ENCODE results near the gene GABRG3. TPM values are rescaled to one million over a fixed set of nuclear protein-coding genes. Genes with fewer than 3 reads are reported as not detected.

GABRG3 gene
- total RNA-seq, 1 experiment from 2014 or later: not detected

GRCh38 chr15:27509014-27509413, 538.0 kb downstream of the GABRG3 start:
- Histone ChIP-seq H3K9ac (ENCODE audit: low read length) (no peak overlapping the region), H3K27me3 (ENCODE audit: low read length) (no peaks in the 10 kb centered on the region), H2AFZ (ENCODE audit: low read length) (no peak overlapping the region), H3K4me3 (ENCODE audit: low read length) (no peak overlapping the region), H3K36me3 (ENCODE audit: insufficient read depth, low read length) (no peaks in the 10 kb centered on the region), H3K9me2 (replicated peaks; ENCODE audit: insufficient read depth, low read length) (no peaks in the 10 kb centered on the region), H3K79me2 (ENCODE audit: low read length) (no peaks in the 10 kb centered on the region), H3K4me2 (ENCODE audit: low read depth, low read length, poor library complexity, severe bottlenecking) (no peak overlapping the region), H3K4me1 (ENCODE audit: low read length) (no peaks in the 10 kb centered on the region), H3K27ac (ENCODE audit: low read length) (no peak overlapping the region), H3K9me3 (ENCODE audit: low read length) (peaks cover 52% of the 10 kb centered on the region), H4K20me1 (ENCODE audit: insufficient read depth, low read depth, low read length) (no peaks in the 10 kb centered on the region)
- no peak for DNase-seq

- Histone ChIP-seq H3K27me3 (ENCODE audit: low read length) (no peaks in the 10 kb centered on the region), H3K36me3 (ENCODE audit: insufficient read depth, low read length) (no peaks in the 10 kb centered on the region), H3K4me1 (ENCODE audit: low read length) (no peaks in the 10 kb centered on the region), H3K4me2 (ENCODE audit: low read depth, low read length, poor library complexity, severe bottlenecking) (no peak overlapping the region), H3K9me3 (ENCODE audit: low read length) (peaks cover 52% of the 10 kb centered on the region), H3K9me2 (replicated peaks; ENCODE audit: insufficient read depth, low read length) (no peaks in the 10 kb centered on the region), H4K20me1 (ENCODE audit: insufficient read depth, low read depth, low read length) (no peaks in the 10 kb centered on the region), H3K9ac (ENCODE audit: low read length) (no peak overlapping the region), H3K79me2 (ENCODE audit: low read length) (no peaks in the 10 kb centered on the region), H3K27ac (ENCODE audit: low read length) (no peak overlapping the region), H2AFZ (ENCODE audit: low read length) (no peak overlapping the region), H3K4me3 (ENCODE audit: low read length) (no peak overlapping the region)
- DNase-seq: no peak
Measured at GRCh38 chr15:27512281-27513001, 541.5 kb downstream of the GABRG3 start.

GRCh38 chr15:27514526-27514925, 543.5 kb downstream of the GABRG3 start:
- Histone ChIP-seq H3K27ac (ENCODE audit: low read length) (no peak overlapping the region), H2AFZ (ENCODE audit: low read length) (no peak overlapping the region), H3K27me3 (ENCODE audit: low read length) (no peaks in the 10 kb centered on the region), H3K9me2 (replicated peaks; ENCODE audit: insufficient read depth, low read length) (no peaks in the 10 kb centered on the region), H3K36me3 (ENCODE audit: insufficient read depth, low read length) (no peaks in the 10 kb centered on the region), H3K4me1 (ENCODE audit: low read length) (no peaks in the 10 kb centered on the region), H3K9ac (ENCODE audit: low read length) (no peak overlapping the region), H3K4me3 (ENCODE audit: low read length) (no peak overlapping the region), H3K9me3 (ENCODE audit: low read length) (peaks cover 44% of the 10 kb centered on the region), H3K4me2 (ENCODE audit: low read depth, low read length, poor library complexity, severe bottlenecking) (no peak overlapping the region), H3K79me2 (ENCODE audit: low read length) (no peaks in the 10 kb centered on the region), H4K20me1 (ENCODE audit: insufficient read depth, low read depth, low read length) (no peaks in the 10 kb centered on the region)
- DNase-seq: no peak

- H3K9ac ChIP-seq (ENCODE audit: low read length): no peak overlapping the region
- no peaks in the 10 kb centered on the region for H3K9me2 ChIP-seq (replicated peaks; ENCODE audit: insufficient read depth, low read length)
- no peaks in the 10 kb centered on the region for H4K20me1 ChIP-seq (ENCODE audit: insufficient read depth, low read depth, low read length)
- no peaks in the 10 kb centered on the region for H3K36me3 ChIP-seq (ENCODE audit: insufficient read depth, low read length)
- no peaks in the 10 kb centered on the region for H3K27me3 ChIP-seq (ENCODE audit: low read length)
- no peak overlapping the region for H3K27ac ChIP-seq (ENCODE audit: low read length)
- H3K4me3 ChIP-seq (ENCODE audit: low read length): no peak overlapping the region
- no peak for DNase-seq
- H2AFZ ChIP-seq (ENCODE audit: low read length): no peak overlapping the region
- H3K9me3 ChIP-seq (ENCODE audit: low read length): peaks cover 45% of the 10 kb centered on the region
- no peaks in the 10 kb centered on the region for H3K79me2 ChIP-seq (ENCODE audit: low read length)
- H3K4me2 ChIP-seq (ENCODE audit: low read depth, low read length, poor library complexity, severe bottlenecking): no peak overlapping the region
- H3K4me1 ChIP-seq (ENCODE audit: low read length): no peaks in the 10 kb centered on the region
Measured at GRCh38 chr15:27527490-27528067, 556.6 kb downstream of the GABRG3 start.

GRCh38 chr15:27529399-27529798, 558.4 kb downstream of the GABRG3 start:
- Histone ChIP-seq H3K9me3 (ENCODE audit: low read length) (peaks cover 46% of the 10 kb centered on the region), H3K9me2 (replicated peaks; ENCODE audit: insufficient read depth, low read length) (no peaks in the 10 kb centered on the region), H3K9ac (ENCODE audit: low read length) (no peak overlapping the region), H3K27ac (ENCODE audit: low read length) (no peak overlapping the region), H4K20me1 (ENCODE audit: insufficient read depth, low read depth, low read length) (no peaks in the 10 kb centered on the region), H3K27me3 (ENCODE audit: low read length) (no peaks in the 10 kb centered on the region), H2AFZ (ENCODE audit: low read length) (no peak overlapping the region), H3K4me1 (ENCODE audit: low read length) (no peaks in the 10 kb centered on the region), H3K79me2 (ENCODE audit: low read length) (no peaks in the 10 kb centered on the region), H3K4me2 (ENCODE audit: low read depth, low read length, poor library complexity, severe bottlenecking) (no peak overlapping the region), H3K36me3 (ENCODE audit: insufficient read depth, low read length) (no peaks in the 10 kb centered on the region), H3K4me3 (ENCODE audit: low read length) (no peak overlapping the region)
- no peak for DNase-seq

- Histone ChIP-seq H3K79me2 (ENCODE audit: low read length) (no peaks in the 10 kb centered on the region), H3K4me1 (ENCODE audit: low read length) (no peaks in the 10 kb centered on the region), H3K27ac (ENCODE audit: low read length) (no peak overlapping the region), H3K9ac (ENCODE audit: low read length) (no peak overlapping the region), H2AFZ (ENCODE audit: low read length) (no peak overlapping the region), H3K4me2 (ENCODE audit: low read depth, low read length, poor library complexity, severe bottlenecking) (no peak overlapping the region), H3K9me3 (ENCODE audit: low read length) (peaks cover 49% of the 10 kb centered on the region), H3K27me3 (ENCODE audit: low read length) (no peaks in the 10 kb centered on the region), H3K4me3 (ENCODE audit: low read length) (no peak overlapping the region), H4K20me1 (ENCODE audit: insufficient read depth, low read depth, low read length) (no peaks in the 10 kb centered on the region), H3K9me2 (replicated peaks; ENCODE audit: insufficient read depth, low read length) (no peaks in the 10 kb centered on the region), H3K36me3 (ENCODE audit: insufficient read depth, low read length) (no peaks in the 10 kb centered on the region)
- DNase-seq: no peak
Measured at GRCh38 chr15:27530994-27531393, 560.0 kb downstream of the GABRG3 start.

- H3K36me3 ChIP-seq (ENCODE audit: insufficient read depth, low read length): no peaks in the 10 kb centered on the region
- no peaks in the 10 kb centered on the region for H3K9me2 ChIP-seq (replicated peaks; ENCODE audit: insufficient read depth, low read length)
- DNase-seq: no peak
- peaks cover 44% of the 10 kb centered on the region for H3K9me3 ChIP-seq (ENCODE audit: low read length)
- no peaks in the 10 kb centered on the region for H3K4me1 ChIP-seq (ENCODE audit: low read length)
- H3K9ac ChIP-seq (ENCODE audit: low read length): no peak overlapping the region
- no peaks in the 10 kb centered on the region for H4K20me1 ChIP-seq (ENCODE audit: insufficient read depth, low read depth, low read length)
- no peak overlapping the region for H3K4me3 ChIP-seq (ENCODE audit: low read length)
- no peak overlapping the region for H3K4me2 ChIP-seq (ENCODE audit: low read depth, low read length, poor library complexity, severe bottlenecking)
- H2AFZ ChIP-seq (ENCODE audit: low read length): no peak overlapping the region
- no peaks in the 10 kb centered on the region for H3K79me2 ChIP-seq (ENCODE audit: low read length)
- no peak overlapping the region for H3K27ac ChIP-seq (ENCODE audit: low read length)
- H3K27me3 ChIP-seq (ENCODE audit: low read length): no peaks in the 10 kb centered on the region
Measured at GRCh38 chr15:27532358-27532757, 561.4 kb downstream of the GABRG3 start.

GRCh38 chr15:27535445-27536129, 564.6 kb downstream of the GABRG3 start:
- H3K4me2 ChIP-seq (ENCODE audit: low read depth, low read length, poor library complexity, severe bottlenecking): no peak overlapping the region
- H3K9me3 ChIP-seq (ENCODE audit: low read length): peaks cover 44% of the 10 kb centered on the region
- H3K27me3 ChIP-seq (ENCODE audit: low read length): no peaks in the 10 kb centered on the region
- no peaks in the 10 kb centered on the region for H3K4me1 ChIP-seq (ENCODE audit: low read length)
- no peaks in the 10 kb centered on the region for H3K79me2 ChIP-seq (ENCODE audit: low read length)
- H3K27ac ChIP-seq (ENCODE audit: low read length): no peak overlapping the region
- H3K4me3 ChIP-seq (ENCODE audit: low read length): no peak overlapping the region
- H2AFZ ChIP-seq (ENCODE audit: low read length): no peak overlapping the region
- H3K9ac ChIP-seq (ENCODE audit: low read length): no peak overlapping the region
- no peaks in the 10 kb centered on the region for H4K20me1 ChIP-seq (ENCODE audit: insufficient read depth, low read depth, low read length)
- no peaks in the 10 kb centered on the region for H3K36me3 ChIP-seq (ENCODE audit: insufficient read depth, low read length)
- DNase-seq: no peak
- H3K9me2 ChIP-seq (replicated peaks; ENCODE audit: insufficient read depth, low read length): no peaks in the 10 kb centered on the region

All from Karpas-422 (cell line).